OCI-LY1 (cell line): ENCODE data around the gene SLC15A4.

Experiments
- H2AFZ ChIP-seq: fragments of 200-600 bp; sonication (generic), shearing (Covaris generic); 2 replicates; pipeline ENCODE4 v1.6.0; 2014; ENCODE audit warnings: antibody characterized with exemption, mild to moderate bottlenecking, low read length
- H3F3A ChIP-seq: fragments of 200-600 bp; sonication (generic), shearing (Covaris generic); 2 replicates; pipeline ENCODE4 v1.6.0; 2014; ENCODE audit warnings: mild to moderate bottlenecking, antibody characterized with exemption, low read length, moderate library complexity; ENCODE audit not compliant: insufficient read depth
- H3K27ac ChIP-seq: fragments of 200-600 bp; sonication (generic); 2 replicates; pipeline ENCODE4 v1.5.1; 2014; ENCODE audit warnings: low read length, mixed run types, mild to moderate bottlenecking, low read depth; ENCODE audit not compliant: poor library complexity, severe bottlenecking
- H3K27me3 ChIP-seq: fragments of 200-600 bp; sonication (generic); 2 replicates; pipeline ENCODE4 v1.6.0; 2014; ENCODE audit warnings: antibody characterized with exemption, mild to moderate bottlenecking, low read length, moderate library complexity; ENCODE audit not compliant: insufficient read depth
- H3K36me3 ChIP-seq: fragments of 200-600 bp; sonication (generic); 2 replicates; pipeline ENCODE4 v1.6.1; 2014; ENCODE audit warnings: mild to moderate bottlenecking, antibody characterized with exemption, low read length, moderate library complexity, mixed read lengths; ENCODE audit not compliant: insufficient read depth
- H3K4me1 ChIP-seq: fragments of 200-600 bp; sonication (generic); 2 replicates; pipeline ENCODE4 v1.5.1; 2014; ENCODE audit warnings: mild to moderate bottlenecking, low read length, moderate library complexity; ENCODE audit not compliant: insufficient read depth, severe bottlenecking
- H3K4me2 ChIP-seq: fragments of 200-600 bp; sonication (generic), shearing (Covaris generic); 2 replicates; pipeline ENCODE4 v1.6.1; 2014; ENCODE audit warnings: low read length
- H3K4me3 ChIP-seq: fragments of 200-600 bp; sonication (generic); 2 replicates; pipeline ENCODE4 v1.5.1; 2014; ENCODE audit warnings: low read length, low read depth, mild to moderate bottlenecking, mixed read lengths; ENCODE audit not compliant: poor library complexity, severe bottlenecking
- H3K79me2 ChIP-seq: fragments of 200-600 bp; shearing (Covaris generic); 2 replicates; pipeline ENCODE4 v1.6.1; 2016; ENCODE audit warnings: mixed run types, low read length, mixed read lengths; ENCODE audit not compliant: insufficient read depth
- H3K9ac ChIP-seq: fragments of 200-600 bp; sonication (generic), shearing (Covaris generic); 2 replicates; pipeline ENCODE4 v1.6.1; 2014; ENCODE audit warnings: mild to moderate bottlenecking, low read length, mixed read lengths
- H3K9me2 ChIP-seq: fragments of 200-600 bp; sonication (generic), shearing (Covaris generic); 2 replicates; pipeline ENCODE4 v1.6.1; 2014; ENCODE audit warnings: low read depth, mild to moderate bottlenecking, low read length, mixed read lengths
- H3K9me3 ChIP-seq: fragments of 200-600 bp; shearing (Covaris generic); 2 replicates; pipeline ENCODE4 v1.6.1; 2014; ENCODE audit warnings: low read length, mixed read lengths
- H4K20me1 ChIP-seq: fragments of 200-600 bp; sonication (generic), shearing (Covaris generic); 2 replicates; pipeline ENCODE4 v1.6.0; 2016; ENCODE audit warnings: mild to moderate bottlenecking, low read length; ENCODE audit not compliant: insufficient read depth
- EZH2 ChIP-seq: fragments of 200-600 bp; sonication (generic), shearing (Covaris generic); IDR thresholded peaks from 2 replicates; pipeline ENCODE4 v1.8.0; 2017; ENCODE audit warnings: borderline replicate concordance, mixed run types, mild to moderate bottlenecking, antibody characterized with exemption, low read length, moderate library complexity, mixed read lengths
- TF ChIP-seq, protein P1 (sequence below): fragments of 200-600 bp; sonication (generic), shearing (Covaris generic); IDR thresholded peaks from 2 replicates; pipeline ENCODE4 v1.5.1; 2017; ENCODE audit warnings: mild to moderate bottlenecking, antibody characterized with exemption, low read length, moderate library complexity, mixed read lengths

The SLC15A4 gene

DNA sequence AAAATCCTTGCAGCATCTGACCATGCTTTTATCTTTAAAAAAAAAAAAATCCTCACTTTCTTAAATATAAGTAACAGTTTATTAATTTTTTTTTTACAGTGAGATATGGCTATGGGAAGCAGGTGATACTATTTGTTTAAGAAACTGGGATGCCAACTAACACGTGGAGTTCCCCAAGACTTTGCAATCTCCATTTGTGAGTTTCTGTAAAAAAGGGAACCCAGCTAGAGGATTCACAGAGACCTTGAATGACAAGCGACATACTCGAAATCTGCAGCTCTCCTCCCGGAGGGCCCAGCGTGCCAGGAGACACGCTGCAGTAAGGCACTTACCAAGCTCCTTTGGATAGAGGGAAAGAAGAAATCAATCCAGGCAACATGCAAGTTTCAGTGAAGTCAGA lies 30.1 kb downstream of the SLC15A4 start:
- peaks cover 64% of the 10 kb centered on the region for H3K36me3 ChIP-seq
- H3F3A ChIP-seq = no peaks in the 10 kb centered on the region; the same call in 1 of the 2 replicates
- no peak overlapping the region for H3K4me2 ChIP-seq
- no peak for TF ChIP-seq EZH2
- TF ChIP-seq, protein P1, sequence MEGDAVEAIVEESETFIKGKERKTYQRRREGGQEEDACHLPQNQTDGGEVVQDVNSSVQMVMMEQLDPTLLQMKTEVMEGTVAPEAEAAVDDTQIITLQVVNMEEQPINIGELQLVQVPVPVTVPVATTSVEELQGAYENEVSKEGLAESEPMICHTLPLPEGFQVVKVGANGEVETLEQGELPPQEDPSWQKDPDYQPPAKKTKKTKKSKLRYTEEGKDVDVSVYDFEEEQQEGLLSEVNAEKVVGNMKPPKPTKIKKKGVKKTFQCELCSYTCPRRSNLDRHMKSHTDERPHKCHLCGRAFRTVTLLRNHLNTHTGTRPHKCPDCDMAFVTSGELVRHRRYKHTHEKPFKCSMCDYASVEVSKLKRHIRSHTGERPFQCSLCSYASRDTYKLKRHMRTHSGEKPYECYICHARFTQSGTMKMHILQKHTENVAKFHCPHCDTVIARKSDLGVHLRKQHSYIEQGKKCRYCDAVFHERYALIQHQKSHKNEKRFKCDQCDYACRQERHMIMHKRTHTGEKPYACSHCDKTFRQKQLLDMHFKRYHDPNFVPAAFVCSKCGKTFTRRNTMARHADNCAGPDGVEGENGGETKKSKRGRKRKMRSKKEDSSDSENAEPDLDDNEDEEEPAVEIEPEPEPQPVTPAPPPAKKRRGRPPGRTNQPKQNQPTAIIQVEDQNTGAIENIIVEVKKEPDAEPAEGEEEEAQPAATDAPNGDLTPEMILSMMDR = no peak
- no peak overlapping the region for H2AFZ ChIP-seq
- no peaks in the 10 kb centered on the region for H3K9me2 ChIP-seq
- H3K27me3 ChIP-seq = no peaks in the 10 kb centered on the region
- H3K9me3 ChIP-seq = no peaks in the 10 kb centered on the region
- H3K4me1 ChIP-seq = peaks cover 53% of the 10 kb centered on the region
- no peak overlapping the region for H3K9ac ChIP-seq
- no peaks in the 10 kb centered on the region for H3K79me2 ChIP-seq
- H4K20me1 ChIP-seq = no peaks in the 10 kb centered on the region
- peak overlapping the region; percentile 92 for H3K27ac ChIP-seq
- no peak overlapping the region for H3K4me3 ChIP-seq

DNA sequence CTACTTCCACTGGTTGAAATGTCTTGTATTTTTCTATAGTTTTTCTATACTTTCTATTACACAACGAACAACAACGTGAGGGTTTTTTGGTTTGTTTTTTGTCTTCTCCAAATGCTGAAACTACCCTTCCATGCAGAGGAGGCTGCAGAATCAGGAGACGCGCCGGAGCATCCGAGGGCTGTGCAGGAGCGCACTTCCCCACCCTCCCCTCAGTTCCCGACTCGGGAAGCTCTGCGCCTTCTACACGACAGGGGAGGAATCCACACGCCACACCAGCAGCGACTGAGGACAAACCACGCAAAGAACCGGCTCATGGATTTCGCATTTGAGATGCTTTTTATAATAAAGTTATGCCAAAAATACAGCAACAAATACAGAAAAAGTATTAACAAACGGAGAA lies 30.9 kb downstream of the SLC15A4 start:
- no peaks in the 10 kb centered on the region for H4K20me1 ChIP-seq

DNA sequence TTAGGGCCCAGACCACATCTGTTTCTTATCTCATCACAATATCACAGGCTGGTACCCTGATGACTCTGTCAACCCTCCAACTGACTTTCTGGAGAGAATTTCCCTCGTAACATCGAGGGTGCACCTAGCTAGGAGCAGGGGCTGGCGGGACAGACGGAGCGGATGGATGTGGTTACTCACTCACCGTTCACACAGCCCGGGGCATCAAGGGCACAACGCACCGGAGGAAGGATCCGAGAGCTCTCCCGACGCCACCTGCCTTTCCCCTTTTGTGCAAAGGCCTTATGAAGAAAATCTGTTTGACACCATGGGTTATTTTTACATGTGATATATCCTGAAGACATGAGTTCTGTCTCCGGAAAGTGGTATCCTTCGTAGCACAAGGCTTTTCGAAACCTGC lies 31.4 kb downstream of the SLC15A4 start:
- Histone ChIP-seq H3K9ac (no peak overlapping the region), H3K27ac (no peak overlapping the region), H3K79me2 (no peaks in the 10 kb centered on the region), H2AFZ (no peak overlapping the region), H3K4me2 (no peak overlapping the region), H3F3A (no peaks in the 10 kb centered on the region; the same call in 1 of the 2 replicates), H3K9me3 (no peaks in the 10 kb centered on the region), H3K27me3 (no peaks in the 10 kb centered on the region), H4K20me1 (no peaks in the 10 kb centered on the region), H3K4me3 (no peak overlapping the region), H3K9me2 (no peaks in the 10 kb centered on the region), H3K4me1 (peaks cover 40% of the 10 kb centered on the region), H3K36me3 (peaks cover 52% of the 10 kb centered on the region)
- TF ChIP-seq, protein P1 = no peak
- TF ChIP-seq EZH2 = no peak

More for the DNA sequence above, 30.9 kb downstream of the SLC15A4 start:
- no peaks in the 10 kb centered on the region; the same call in 1 of the 2 replicates for H3F3A ChIP-seq
- H2AFZ ChIP-seq = no peak overlapping the region
- TF ChIP-seq, protein P1 = no peak
- TF ChIP-seq EZH2 = no peak
- no peaks in the 10 kb centered on the region for H3K9me2 ChIP-seq
- no peaks in the 10 kb centered on the region for H3K9me3 ChIP-seq
- no peak overlapping the region for H3K27ac ChIP-seq
- peaks cover 45% of the 10 kb centered on the region for H3K4me1 ChIP-seq
- no peaks in the 10 kb centered on the region for H3K79me2 ChIP-seq
- no peak overlapping the region for H3K9ac ChIP-seq
- peaks cover 56% of the 10 kb centered on the region for H3K36me3 ChIP-seq
- H3K4me3 ChIP-seq = no peak overlapping the region
- H3K4me2 ChIP-seq = no peak overlapping the region
- H3K27me3 ChIP-seq = no peaks in the 10 kb centered on the region
